NCI-H226 (cell line): Measurements from ENCODE around the gene PIK3R1.

Experiments used
- DNase-seq: peaks from one replicate; pipeline ENCODE4 v3.0.0-alpha.2; 2015

Gene PIK3R1

DNA sequence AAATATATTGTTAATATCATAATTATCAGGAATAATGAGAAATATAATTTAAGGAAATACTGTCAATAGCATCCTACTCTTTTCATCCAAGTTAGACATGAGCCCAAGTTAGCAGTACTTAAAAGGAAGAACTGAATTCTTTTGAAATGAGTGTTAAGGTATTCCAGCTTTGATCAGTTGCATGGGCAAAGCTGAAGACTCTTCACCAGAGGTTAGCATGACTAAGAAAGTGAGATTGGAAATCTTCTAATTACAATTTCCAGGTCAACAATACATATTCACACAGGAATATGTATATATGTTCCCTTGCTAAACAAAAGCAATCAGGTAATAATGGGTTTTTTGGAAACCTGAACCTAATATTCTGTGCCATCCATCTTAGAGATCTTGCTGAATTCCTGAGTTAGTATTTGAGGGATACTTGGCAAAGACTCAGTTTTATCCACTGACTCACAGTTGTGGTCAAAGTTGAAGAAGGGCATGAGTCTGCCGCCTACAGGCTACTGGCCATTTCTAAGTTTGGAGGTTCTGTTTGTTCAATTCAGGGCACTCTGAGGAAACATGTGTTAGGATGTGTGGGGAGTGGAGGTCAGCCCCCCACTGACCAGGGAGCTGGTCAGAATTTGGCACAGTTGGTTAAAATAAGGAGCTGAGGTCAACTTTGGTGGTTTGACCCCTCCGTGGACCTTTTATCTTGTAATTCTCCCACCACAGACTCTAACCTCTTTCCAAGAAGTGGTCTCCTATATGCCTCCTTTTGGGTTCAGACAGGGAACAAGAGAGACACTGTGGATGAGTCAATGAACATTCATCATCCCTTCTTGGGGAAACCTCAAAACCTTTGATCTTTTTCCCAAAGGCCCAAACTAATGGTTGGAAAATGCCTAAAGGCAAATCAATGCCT lies 118.3 kb downstream of the PIK3R1 start:
- peak; percentile 96 for DNase-seq

GRCh38 chr5:68334553-68334886 lies 119.0 kb downstream of the PIK3R1 start:
- no peak for DNase-seq

DNA sequence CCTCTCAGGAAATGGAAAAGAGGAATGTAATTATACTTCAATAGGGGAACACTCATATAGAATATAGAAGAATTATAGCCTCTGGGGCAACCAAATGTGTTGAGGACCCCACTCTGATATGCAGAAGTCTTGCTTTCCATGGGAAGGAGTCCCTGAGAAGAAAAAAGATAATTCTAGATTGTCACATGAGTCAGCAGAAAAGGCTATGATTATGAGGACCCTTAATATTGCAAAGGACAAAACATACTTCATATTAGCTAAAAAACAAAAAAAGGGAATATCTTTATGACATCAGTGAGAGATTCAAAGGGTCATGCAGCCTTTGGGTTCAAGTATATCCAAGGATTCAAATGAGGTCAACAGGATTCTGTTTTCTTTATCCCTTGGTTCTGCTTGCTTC lies 119.5 kb downstream of the PIK3R1 start:
- DNase-seq = no peak

GRCh38 chr5:68336200-68336599 lies 120.6 kb downstream of the PIK3R1 start:
- no peak for DNase-seq

DNA sequence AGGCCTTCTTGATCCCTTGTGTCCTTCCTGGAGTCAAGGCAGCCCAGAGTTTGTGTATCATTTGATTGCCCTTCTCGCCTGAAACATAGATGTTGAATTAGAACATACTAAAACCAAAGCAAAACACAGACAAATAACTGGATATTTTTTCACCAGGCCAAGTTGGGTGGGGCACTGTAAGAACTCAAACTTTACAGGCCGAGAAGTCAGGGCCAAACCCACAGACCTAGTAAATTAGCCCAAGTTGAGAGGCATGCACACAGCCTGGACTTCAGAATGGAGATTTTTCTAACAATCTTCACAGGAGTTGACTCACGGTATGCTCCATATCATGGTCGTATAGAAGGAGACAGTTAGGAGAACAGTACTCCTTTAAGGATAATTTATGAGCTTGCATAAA lies 121.7 kb downstream of the PIK3R1 start:
- no peak for DNase-seq

DNA sequence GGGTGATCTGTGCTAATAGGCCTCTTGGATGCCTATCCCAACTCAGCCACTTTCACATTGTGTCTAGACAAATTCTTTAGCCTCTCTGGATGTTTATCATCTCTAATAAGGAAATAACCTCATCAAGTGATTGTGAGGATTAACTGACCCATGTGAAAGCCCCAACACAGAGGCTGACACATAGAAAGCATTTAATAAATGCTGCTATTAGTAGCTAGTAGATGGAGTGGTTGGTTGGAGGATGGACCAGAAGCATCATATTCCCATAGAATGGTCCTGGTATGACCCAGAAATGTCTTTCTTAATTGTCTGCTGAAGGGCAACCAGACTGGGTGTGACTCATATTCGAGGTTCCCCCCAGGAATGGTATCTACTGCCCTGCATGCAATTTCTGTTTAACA lies 124.4 kb downstream of the PIK3R1 start:
- no peak for DNase-seq

DNA sequence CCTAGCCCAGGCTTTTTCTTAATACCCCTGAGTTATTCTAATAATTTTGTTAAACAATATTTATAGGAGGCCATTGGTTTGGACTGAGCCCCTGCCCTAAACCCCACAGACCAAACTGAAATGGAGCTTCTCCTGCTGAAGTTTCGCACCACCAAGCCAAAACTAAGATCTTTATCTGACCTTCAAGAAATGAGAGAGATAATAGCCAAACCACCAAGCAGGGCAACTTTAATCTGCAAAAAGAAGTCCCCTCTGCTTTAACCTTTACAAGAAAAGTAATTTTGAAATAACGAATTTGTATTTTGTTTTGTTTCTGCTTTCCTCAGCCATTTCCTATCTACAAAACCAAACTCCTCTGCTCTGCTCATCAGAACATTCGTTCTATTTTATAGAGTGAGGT lies 125.5 kb downstream of the PIK3R1 start:
- no peak for DNase-seq

GRCh38 chr5:68342693-68343092 lies 127.1 kb downstream of the PIK3R1 start:
- no peak for DNase-seq

DNA sequence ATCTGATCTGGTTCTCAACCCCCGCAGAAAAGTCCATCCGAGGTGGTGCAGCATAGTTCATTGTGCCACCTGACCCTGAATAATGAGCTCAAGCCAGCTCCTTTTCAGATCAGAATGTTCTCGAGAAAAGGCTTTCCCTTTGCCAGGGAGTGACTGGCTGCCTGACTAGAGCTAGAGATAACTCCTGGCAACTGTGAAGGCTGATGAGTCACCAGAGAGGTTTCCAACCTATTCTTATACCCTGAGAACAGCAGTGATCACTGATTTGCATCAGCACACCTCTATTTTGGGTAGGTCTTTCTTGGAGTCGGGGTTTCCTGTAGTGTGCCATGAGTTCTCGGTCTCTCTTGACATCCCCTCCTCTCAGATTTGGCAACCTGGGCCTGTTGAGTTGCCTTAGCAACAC lies 127.9 kb downstream of the PIK3R1 start:
- peak; percentile 95 for DNase-seq

GRCh38 chr5:68344447-68345111 lies 129.0 kb downstream of the PIK3R1 start:
- DNase-seq = peak; percentile 69

DNA sequence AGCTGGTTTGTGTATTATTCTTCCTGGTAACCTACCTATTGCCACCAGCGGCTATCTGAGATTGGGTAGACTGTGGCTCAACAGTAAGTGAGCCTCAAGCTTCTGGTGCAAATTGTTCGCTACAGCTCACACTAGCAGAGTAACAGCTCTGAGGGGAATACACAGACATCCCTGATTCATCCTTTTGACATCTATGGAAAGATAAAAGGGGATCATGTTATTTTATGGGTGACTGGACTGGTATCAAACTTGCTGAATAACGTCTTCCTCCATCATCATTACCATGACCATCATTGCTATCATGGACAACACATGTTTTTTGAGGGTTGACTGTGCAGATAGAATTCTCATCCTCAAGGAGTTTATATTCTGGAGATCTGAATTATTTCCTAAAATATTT lies 129.6 kb downstream of the PIK3R1 start:
- peak; percentile 36 for DNase-seq

DNA sequence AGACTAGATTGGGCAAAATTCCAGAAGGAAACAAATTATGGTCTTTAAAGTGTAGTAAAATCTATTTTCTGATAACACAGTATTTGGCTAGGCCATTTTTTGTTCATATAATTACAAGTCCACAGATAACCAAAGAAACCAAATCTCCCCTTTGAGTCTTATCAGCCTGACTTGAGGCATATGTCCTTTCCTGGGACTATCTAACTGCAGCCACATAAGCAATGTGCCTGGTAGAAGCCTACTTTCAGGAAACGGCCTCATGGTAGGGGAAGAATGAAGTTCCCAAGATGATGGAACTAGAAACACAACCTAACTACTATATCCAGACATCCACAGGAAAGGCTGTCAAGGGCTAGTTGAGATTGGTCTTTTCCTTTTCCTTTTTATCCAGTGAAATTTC lies 130.0 kb downstream of the PIK3R1 start:
- DNase-seq = no peak

DNA sequence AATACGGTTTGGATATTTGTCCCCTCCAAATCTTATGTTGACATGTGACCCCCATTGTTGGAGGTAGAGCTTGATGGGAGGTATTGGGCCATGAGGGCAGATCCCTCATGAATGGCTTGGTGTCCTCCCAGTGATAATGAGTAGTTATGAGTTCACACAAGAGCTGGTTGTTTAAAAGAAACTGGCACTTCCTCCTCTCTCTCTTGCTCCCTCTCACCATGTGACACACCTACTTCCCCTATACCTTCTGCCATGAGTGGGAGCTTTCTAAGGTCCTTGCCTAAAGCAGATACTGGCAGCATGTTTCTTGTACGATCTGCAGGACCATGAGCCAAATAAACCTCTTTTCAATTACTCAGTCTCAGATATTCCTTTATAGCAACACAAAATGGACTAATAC lies 132.0 kb downstream of the PIK3R1 start:
- DNase-seq = no peak

DNA sequence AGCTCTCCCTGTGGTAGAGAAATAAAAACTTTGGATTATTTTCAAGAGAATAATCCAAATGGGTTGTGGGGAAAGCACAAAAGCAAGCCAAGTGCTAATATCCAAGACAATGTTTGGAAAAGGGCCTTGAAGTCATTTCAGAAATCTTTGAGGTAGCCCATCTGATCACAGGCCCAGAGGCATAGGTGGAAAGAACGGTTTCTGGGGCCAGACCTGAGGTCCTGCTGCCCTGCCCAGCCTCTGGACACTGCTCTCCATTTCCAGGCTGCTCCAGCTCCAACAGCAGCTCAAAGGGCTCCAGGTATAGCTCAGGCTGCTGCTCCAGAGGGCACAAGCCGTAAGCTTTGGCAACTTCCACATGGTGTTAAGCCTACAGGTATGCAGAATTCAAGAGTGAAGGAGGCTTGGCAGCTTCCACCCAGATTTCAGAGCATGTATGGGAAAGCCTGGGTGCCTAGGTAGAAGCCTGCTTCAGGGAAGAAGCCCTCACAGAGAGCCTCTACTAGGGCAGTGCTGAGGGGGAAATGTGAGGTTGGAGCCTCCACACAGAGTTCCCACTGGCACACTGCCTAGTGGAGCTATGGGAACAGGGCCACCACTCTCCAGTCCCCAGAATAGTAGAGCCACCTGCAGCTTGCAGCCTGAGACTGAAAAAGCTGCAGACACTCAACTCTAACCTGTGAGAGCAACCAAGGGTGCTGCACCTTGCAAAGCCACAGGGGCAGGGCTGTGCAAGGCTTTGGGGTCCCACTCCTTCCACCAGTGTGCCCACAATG lies 133.1 kb downstream of the PIK3R1 start:
- DNase-seq = no peak

DNA sequence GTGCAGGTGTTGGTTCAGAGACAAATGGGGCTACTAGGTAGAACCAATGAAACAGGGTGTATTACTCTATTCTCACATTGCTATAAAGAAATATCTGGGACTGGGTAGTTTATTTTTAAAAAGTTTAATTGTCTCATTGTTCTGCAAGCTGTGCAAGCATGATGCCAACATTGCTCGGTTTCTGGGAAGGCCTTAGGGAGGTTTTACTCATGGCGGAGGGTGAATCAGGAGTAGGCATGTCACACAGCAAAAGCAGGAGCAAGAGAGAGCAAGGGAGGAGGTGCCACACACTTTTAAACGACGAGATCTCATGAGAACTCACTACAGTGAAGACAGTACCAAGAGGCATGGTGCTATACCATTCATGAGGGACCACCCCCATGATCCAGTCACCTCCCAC lies 134.6 kb downstream of the PIK3R1 start:
- no peak for DNase-seq
